Measurements from ENCODE around the gene PRR19.

The PRR19 gene

GRCh38 chr19:42271045-42271419 is 30.9 kb upstream of the PRR19 start:
- DNase-seq (ENCODE audit: low read depth): no peak

GRCh38 chr19:42271861-42272534 is 29.9 kb upstream of the PRR19 start:
- no peak for DNase-seq (ENCODE audit: low read depth)

GRCh38 chr19:42272535-42272897 is 29.4 kb upstream of the PRR19 start:
- no peak for DNase-seq (ENCODE audit: low read depth)

GRCh38 chr19:42272989-42273406 is 28.9 kb upstream of the PRR19 start:
- DNase-seq (ENCODE audit: low read depth): no peak

GRCh38 chr19:42273407-42274064 is 28.4 kb upstream of the PRR19 start:
- DNase-seq (ENCODE audit: low read depth): no peak

GRCh38 chr19:42274065-42274682 is 27.8 kb upstream of the PRR19 start:
- no peak for DNase-seq (ENCODE audit: low read depth)

- no peak for DNase-seq (ENCODE audit: low read depth)
These were observed 26.8 kb upstream of the PRR19 start for GRCh38 chr19:42275103-42275502.

GRCh38 chr19:42275517-42275916 is 26.4 kb upstream of the PRR19 start:
- no peak for DNase-seq (ENCODE audit: low read depth)

- DNase-seq (ENCODE audit: low read depth): no peak
These were observed 25.6 kb upstream of the PRR19 start for GRCh38 chr19:42276284-42276683.

GRCh38 chr19:42276821-42277220 is 25.1 kb upstream of the PRR19 start:
- DNase-seq (ENCODE audit: low read depth): no peak

- DNase-seq (ENCODE audit: low read depth): no peak
These were observed 24.0 kb upstream of the PRR19 start for GRCh38 chr19:42277821-42278451.

- no peak for DNase-seq (ENCODE audit: low read depth)
These were observed 23.3 kb upstream of the PRR19 start for GRCh38 chr19:42278452-42279154.

- DNase-seq (ENCODE audit: low read depth): no peak
These were observed 22.6 kb upstream of the PRR19 start for GRCh38 chr19:42279155-42279901.

GRCh38 chr19:42279902-42280814 is 21.8 kb upstream of the PRR19 start:
- DNase-seq (ENCODE audit: low read depth): peak; percentile 88

GRCh38 chr19:42280815-42281145 is 21.2 kb upstream of the PRR19 start:
- DNase-seq (ENCODE audit: low read depth): no peak

- no peak for DNase-seq (ENCODE audit: low read depth)
These were observed 20.6 kb upstream of the PRR19 start for GRCh38 chr19:42281146-42281826.

GRCh38 chr19:42281827-42282762 is 19.8 kb upstream of the PRR19 start:
- no peak for DNase-seq (ENCODE audit: low read depth)

GRCh38 chr19:42282819-42283187 is 19.1 kb upstream of the PRR19 start:
- DNase-seq (ENCODE audit: low read depth): no peak
